Measurements from ENCODE around the gene BLOC1S5. TPM values are rescaled to one million over a fixed set of nuclear protein-coding genes. Genes with fewer than 3 reads are reported as not detected.

BLOC1S5 gene
- total and polyA plus RNA-seq, 2 of the 8 experiments (the other 6 are each of a cell fraction or from before 2014, with no cell fraction given) = 3.4 to 17.2 TPM

GRCh38 chr6:8090650-8091049, 26.5 kb upstream of the BLOC1S5 start (continued):
- TF ChIP-seq CHD7 (IDR thresholded peaks at IDR 0.05; ENCODE audit: insufficient replicate concordance, low read length) (no peak), TEAD4 (IDR thresholded peaks at IDR 0.05; ENCODE audit: low read depth, low read length) (no peak)
